Measurements from ENCODE around the gene FER. TPM values are rescaled to one million over a fixed set of nuclear protein-coding genes. Genes with fewer than 3 reads are reported as not detected.

FER gene
- total and polyA plus RNA-seq, 7 donors: 1.2 to 36.7 (median 24.2) TPM

- Histone ChIP-seq H3K27ac (no peak overlapping the region), H3K4me3 (no peak overlapping the region), H3K4me1 (no peaks in the 10 kb centered on the region), H3K36me3 (no peaks in the 10 kb centered on the region), H3K27me3 (no peaks in the 10 kb centered on the region), H3K9me3 (no peaks in the 10 kb centered on the region)
- intact Hi-C loops (cut with DNase I): no loop called here
- TF ChIP-seq EP300 (IDR thresholded peaks at IDR 0.05): no peak
- TF ChIP-seq POLR2AphosphoS5 (IDR thresholded peaks at IDR 0.05): no peak
- no peak for TF ChIP-seq POLR2A (IDR thresholded peaks at IDR 0.05)
- TF ChIP-seq CTCF (IDR thresholded peaks at IDR 0.05): no peak
- no peak for DNase-seq
Observed at GRCh38 chr5:108953940-108954339, 206.2 kb downstream of the FER start.

GRCh38 chr5:108957333-108957732 lies 209.6 kb downstream of the FER start:
- DNase-seq: no peak
- Histone ChIP-seq H3K4me1 (no peaks in the 10 kb centered on the region), H3K9me3 (no peaks in the 10 kb centered on the region), H3K27ac (no peak overlapping the region), H3K27me3 (no peaks in the 10 kb centered on the region), H3K4me3 (no peak overlapping the region), H3K36me3 (peaks cover 0 to 10% (median 0%) of the 10 kb centered on the region in 4 donors)
- intact Hi-C loops (cut with DNase I): no loop called here
- TF ChIP-seq EP300 (IDR thresholded peaks at IDR 0.05) (no peak), POLR2A (IDR thresholded peaks at IDR 0.05) (no peak), POLR2AphosphoS5 (IDR thresholded peaks at IDR 0.05) (no peak), CTCF (IDR thresholded peaks at IDR 0.05) (no peak)

GRCh38 chr5:108966910-108967309 lies 219.2 kb downstream of the FER start:
- no peak for DNase-seq
- no peaks in the 10 kb centered on the region for H3K4me1 ChIP-seq
- H3K27me3 ChIP-seq: no peaks in the 10 kb centered on the region
- H3K27ac ChIP-seq: no peak overlapping the region
- no peak overlapping the region for H3K4me3 ChIP-seq
- H3K9me3 ChIP-seq: no peaks in the 10 kb centered on the region
- TF ChIP-seq POLR2AphosphoS5 (IDR thresholded peaks at IDR 0.05) (no peak), EP300 (IDR thresholded peaks at IDR 0.05) (no peak), CTCF (IDR thresholded peaks at IDR 0.05) (no peak), POLR2A (IDR thresholded peaks at IDR 0.05) (no peak)
- no peaks in the 10 kb centered on the region for H3K36me3 ChIP-seq
- intact Hi-C loops (cut with DNase I): no loop called here
- 96% methylated on average over 6 of the region's 6 CpGs for WGBS, 2 donors

- Histone ChIP-seq H3K27ac (no peak overlapping the region), H3K4me1 (no peaks in the 10 kb centered on the region), H3K9me3 (no peaks in the 10 kb centered on the region), H3K27me3 (no peaks in the 10 kb centered on the region), H3K4me3 (no peak overlapping the region), H3K36me3 (no peaks in the 10 kb centered on the region)
- DNase-seq: no peak
- TF ChIP-seq POLR2AphosphoS5 (IDR thresholded peaks at IDR 0.05): no peak
- TF ChIP-seq CTCF (IDR thresholded peaks at IDR 0.05): no peak
- TF ChIP-seq POLR2A (IDR thresholded peaks at IDR 0.05): no peak
- no peak for TF ChIP-seq EP300 (IDR thresholded peaks at IDR 0.05)
- 27 to 62% methylated on average over 1 of the region's 1 CpG for WGBS, 2 donors
- intact Hi-C loops (cut with DNase I): no loop called here
Observed at GRCh38 chr5:108974594-108974993, 226.9 kb downstream of the FER start.

- Histone ChIP-seq H3K27me3 (no peaks in the 10 kb centered on the region), H3K27ac (no peak overlapping the region), H3K36me3 (no peaks in the 10 kb centered on the region), H3K4me3 (no peak overlapping the region), H3K9me3 (no peaks in the 10 kb centered on the region), H3K4me1 (no peaks in the 10 kb centered on the region)
- intact Hi-C loops (cut with DNase I): no loop called here
- no peak for DNase-seq
- TF ChIP-seq POLR2A (IDR thresholded peaks at IDR 0.05) (no peak), POLR2AphosphoS5 (IDR thresholded peaks at IDR 0.05) (no peak), CTCF (IDR thresholded peaks at IDR 0.05) (no peak), EP300 (IDR thresholded peaks at IDR 0.05) (no peak)
- 95 to 97% methylated on average over 2 of the region's 2 CpGs for WGBS, 2 donors
Observed at GRCh38 chr5:108975697-108976096, 228.0 kb downstream of the FER start.
